HG02943 (cell line): Measurements from ENCODE around the gene CHD3.

Source experiments
- ATAC-seq: cut with Tn5 transposase; IDR thresholded peaks from one replicate; pipeline ENCODE4 v1.9.1; 2021; ENCODE audit warnings: mild to moderate bottlenecking, low read depth, moderate library complexity; ENCODE audit not compliant: unreplicated experiment

The CHD3 gene

GRCh38 chr17:7893187-7893880 lies 4.7 kb downstream of the CHD3 start:
- ATAC-seq: no peak

- no peak for ATAC-seq
Observed at GRCh38 chr17:7894226-7894625, 5.6 kb downstream of the CHD3 start.

- ATAC-seq: no peak
Observed at GRCh38 chr17:7894866-7895265, 6.3 kb downstream of the CHD3 start.

GRCh38 chr17:7897090-7897489 lies 8.5 kb downstream of the CHD3 start:
- ATAC-seq: no peak

- no peak for ATAC-seq
Observed at GRCh38 chr17:7897773-7898172, 9.2 kb downstream of the CHD3 start.

GRCh38 chr17:7903154-7904103 lies 14.8 kb downstream of the CHD3 start:
- ATAC-seq: no peak

GRCh38 chr17:7909089-7909488 lies 20.5 kb downstream of the CHD3 start:
- ATAC-seq: no peak

- ATAC-seq: no peak
Observed at GRCh38 chr17:7910281-7910680, 21.7 kb downstream of the CHD3 start.

GRCh38 chr17:7910711-7911110 lies 22.1 kb downstream of the CHD3 start:
- ATAC-seq: no peak

GRCh38 chr17:7911116-7911515 lies 22.5 kb downstream of the CHD3 start:
- ATAC-seq: no peak

GRCh38 chr17:7912927-7913524 lies 24.4 kb downstream of the CHD3 start:
- no peak for ATAC-seq

GRCh38 chr17:7915179-7915610 lies 26.6 kb downstream of the CHD3 start:
- ATAC-seq: no peak

GRCh38 chr17:7915611-7916384 lies 27.2 kb downstream of the CHD3 start, which contains the start of gene RNF227:
Gene RNF227, minus strand, starts transcription at chr17:7916289. Its CDS starts 94 bp downstream, at chr17:7916195.
- ATAC-seq: peak; percentile 74

GRCh38 chr17:7916385-7916682 lies 27.7 kb downstream of the CHD3 start:
- ATAC-seq: no peak

- no peak for ATAC-seq
Observed at GRCh38 chr17:7916808-7917207, 28.2 kb downstream of the CHD3 start.

- no peak for ATAC-seq
Observed at GRCh38 chr17:7922269-7922844, 33.8 kb downstream of the CHD3 start.

- no peak for ATAC-seq
Observed at GRCh38 chr17:7922845-7923628, 34.4 kb downstream of the CHD3 start.

- ATAC-seq: no peak
Observed at GRCh38 chr17:7927596-7927995, 39.0 kb downstream of the CHD3 start.
